Measurements from ENCODE around the gene BCL11B. TPM values are rescaled to one million over a fixed set of nuclear protein-coding genes. Genes with fewer than 3 reads are reported as not detected.

BCL11B gene
- total RNA-seq, 1 donor from 2014 or later: 0.16 TPM

GRCh38 chr14:99257673-99258221 is 14.2 kb downstream of the BCL11B start:
- intact Hi-C loops (cut with DNase I): no loop called here
- DNase-seq (ENCODE audit: low spot score): no peak

GRCh38 chr14:99257122-99257672 is 14.8 kb downstream of the BCL11B start:
- DNase-seq (ENCODE audit: low spot score): no peak
- intact Hi-C loops (cut with DNase I): no loop called here

GRCh38 chr14:99256483-99256874 is 15.5 kb downstream of the BCL11B start:
- no peak for DNase-seq (ENCODE audit: low spot score)
- intact Hi-C loops (cut with DNase I): no loop called here

- no peak for DNase-seq (ENCODE audit: low spot score)
- intact Hi-C loops (cut with DNase I): no loop called here
These were observed 16.1 kb downstream of the BCL11B start for GRCh38 chr14:99255621-99256482.

GRCh38 chr14:99254328-99255009 is 17.5 kb downstream of the BCL11B start:
- intact Hi-C loops (cut with DNase I): no loop called here
- no peak for DNase-seq (ENCODE audit: low spot score)

GRCh38 chr14:99253890-99254289 is 18.1 kb downstream of the BCL11B start:
- intact Hi-C loops (cut with DNase I): no loop called here
- no peak for DNase-seq (ENCODE audit: low spot score)

- intact Hi-C loops (cut with DNase I): no loop called here
- DNase-seq (ENCODE audit: low spot score): no peak
These were observed 18.8 kb downstream of the BCL11B start for GRCh38 chr14:99252940-99253868.

- DNase-seq (ENCODE audit: low spot score): no peak
- intact Hi-C loops (cut with DNase I): no loop called here
These were observed 19.5 kb downstream of the BCL11B start for GRCh38 chr14:99252443-99252939.

- intact Hi-C loops (cut with DNase I): no loop called here
- no peak for DNase-seq (ENCODE audit: low spot score)
These were observed 20.3 kb downstream of the BCL11B start for GRCh38 chr14:99251721-99252120.

- DNase-seq (ENCODE audit: low spot score): no peak
- intact Hi-C loops (cut with DNase I): no loop called here
These were observed 21.3 kb downstream of the BCL11B start for GRCh38 chr14:99250636-99251208.

- intact Hi-C loops (cut with DNase I): no loop called here
- DNase-seq (ENCODE audit: low spot score): no peak
These were observed 22.6 kb downstream of the BCL11B start for GRCh38 chr14:99249389-99249788.

GRCh38 chr14:99248761-99249171 is 23.2 kb downstream of the BCL11B start:
- intact Hi-C loops (cut with DNase I): no loop called here
- no peak for DNase-seq (ENCODE audit: low spot score)

- DNase-seq (ENCODE audit: low spot score): no peak
- intact Hi-C loops (cut with DNase I): no loop called here
These were observed 24.2 kb downstream of the BCL11B start for GRCh38 chr14:99247772-99248171.

- no peak for DNase-seq (ENCODE audit: low spot score)
- intact Hi-C loops (cut with DNase I): no loop called here
These were observed 24.8 kb downstream of the BCL11B start for GRCh38 chr14:99247101-99247729.

- no peak for DNase-seq (ENCODE audit: low spot score)
- intact Hi-C loops (cut with DNase I): no loop called here
These were observed 25.4 kb downstream of the BCL11B start for GRCh38 chr14:99246536-99247097.

- no peak for DNase-seq (ENCODE audit: low spot score)
- intact Hi-C loops (cut with DNase I): no loop called here
These were observed 26.2 kb downstream of the BCL11B start for GRCh38 chr14:99245564-99246511.

GRCh38 chr14:99244941-99245563 is 26.9 kb downstream of the BCL11B start:
- DNase-seq (ENCODE audit: low spot score): no peak
- intact Hi-C loops (cut with DNase I): no loop called here
